ENCODE measurements around the gene MYOZ2. TPM values are rescaled to one million over a fixed set of nuclear protein-coding genes. Genes with fewer than 3 reads are reported as not detected.
"Not testable (repeated sequence)": the region's sequence is repeated elsewhere in the genome, so short reads cannot be mapped to it uniquely, and the experiment has no call there.

The MYOZ2 gene
- total RNA-seq, 1 experiment from 2014 or later, result not detected

GRCh38 chr4:119165767-119166166, 30.1 kb downstream of the MYOZ2 start:
- BruUV-seq (replicated peaks), result no TSS peak
- no peak overlapping the region for H3K27ac Mint-ChIP-seq (ENCODE audit: low read depth, unreplicated experiment)
- POLR2A ChIA-PET, result interaction anchor here (0.7 kb wide), 1 partner anchor 43 kb away, joined by 3 read pairs; no protein-coding TSS in a partner anchor
- TF ChIP-seq, protein P1, sequence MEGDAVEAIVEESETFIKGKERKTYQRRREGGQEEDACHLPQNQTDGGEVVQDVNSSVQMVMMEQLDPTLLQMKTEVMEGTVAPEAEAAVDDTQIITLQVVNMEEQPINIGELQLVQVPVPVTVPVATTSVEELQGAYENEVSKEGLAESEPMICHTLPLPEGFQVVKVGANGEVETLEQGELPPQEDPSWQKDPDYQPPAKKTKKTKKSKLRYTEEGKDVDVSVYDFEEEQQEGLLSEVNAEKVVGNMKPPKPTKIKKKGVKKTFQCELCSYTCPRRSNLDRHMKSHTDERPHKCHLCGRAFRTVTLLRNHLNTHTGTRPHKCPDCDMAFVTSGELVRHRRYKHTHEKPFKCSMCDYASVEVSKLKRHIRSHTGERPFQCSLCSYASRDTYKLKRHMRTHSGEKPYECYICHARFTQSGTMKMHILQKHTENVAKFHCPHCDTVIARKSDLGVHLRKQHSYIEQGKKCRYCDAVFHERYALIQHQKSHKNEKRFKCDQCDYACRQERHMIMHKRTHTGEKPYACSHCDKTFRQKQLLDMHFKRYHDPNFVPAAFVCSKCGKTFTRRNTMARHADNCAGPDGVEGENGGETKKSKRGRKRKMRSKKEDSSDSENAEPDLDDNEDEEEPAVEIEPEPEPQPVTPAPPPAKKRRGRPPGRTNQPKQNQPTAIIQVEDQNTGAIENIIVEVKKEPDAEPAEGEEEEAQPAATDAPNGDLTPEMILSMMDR (IDR thresholded peaks at IDR 0.05; ENCODE audit: unreplicated experiment), result no peak
- H3K4me1 Mint-ChIP-seq (ENCODE audit: insufficient read depth, unreplicated experiment), result no peaks in the 10 kb centered on the region
- intact Hi-C loops (cut with micrococcal nuclease), result no loop called here
- H3K36me3 Mint-ChIP-seq (ENCODE audit: insufficient read depth, unreplicated experiment), result no peaks in the 10 kb centered on the region
- no peaks in the 10 kb centered on the region for H3K27me3 Mint-ChIP-seq (ENCODE audit: insufficient read depth, unreplicated experiment)
- H3K9me3 Mint-ChIP-seq (ENCODE audit: unreplicated experiment), result peaks cover 7% of the 10 kb centered on the region
- CTCF ChIA-PET, result interaction anchor here (0.5 to 1.3 kb wide), 2 partner anchors 28 to 79 kb away, joined by 3 to 4 read pairs; no protein-coding TSS in a partner anchor
- DNase-seq (ENCODE audit: unreplicated experiment), result no peak
- H3K4me3 Mint-ChIP-seq (ENCODE audit: unreplicated experiment), result no peak overlapping the region

DNA sequence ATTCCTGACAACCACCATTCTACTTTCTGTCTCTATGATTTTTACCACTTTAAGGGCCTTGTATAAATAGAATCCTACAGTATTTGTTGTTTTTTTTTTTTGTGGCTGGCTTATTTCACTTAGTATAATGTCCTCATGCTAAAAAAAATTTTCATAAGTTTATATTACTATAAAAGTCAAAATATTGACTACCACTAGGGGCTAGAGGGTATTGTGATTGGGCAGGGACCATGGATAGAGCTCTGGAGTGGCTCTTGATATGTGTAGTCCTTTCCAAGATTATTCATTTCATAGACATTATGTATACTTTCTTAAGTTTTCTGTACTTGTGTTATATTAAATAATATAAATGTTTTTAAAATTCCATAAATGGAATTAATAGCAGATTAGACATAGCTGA, 34.6 kb downstream of the MYOZ2 start:
- no peak overlapping the region for H3K4me3 Mint-ChIP-seq (ENCODE audit: unreplicated experiment)
- H3K9me3 Mint-ChIP-seq (ENCODE audit: unreplicated experiment), result peaks cover 7% of the 10 kb centered on the region
- no peaks in the 10 kb centered on the region for H3K36me3 Mint-ChIP-seq (ENCODE audit: insufficient read depth, unreplicated experiment)
- H3K27ac Mint-ChIP-seq (ENCODE audit: low read depth, unreplicated experiment), result no peak overlapping the region
- no peaks in the 10 kb centered on the region for H3K27me3 Mint-ChIP-seq (ENCODE audit: insufficient read depth, unreplicated experiment)
- intact Hi-C loops (cut with micrococcal nuclease), result no loop called here
- ChIA-PET CTCF (interaction anchor here (0.7 to 1.0 kb wide), 3 partner anchors 20 to 766 kb away, joined by 3 to 4 read pairs (median 4); no protein-coding TSS in a partner anchor), POLR2A (interaction anchor here (1.0 to 1.2 kb wide), 2 partner anchors 10 to 28 kb away, joined by 3 read pairs; no protein-coding TSS in a partner anchor)
- no peak for DNase-seq (ENCODE audit: unreplicated experiment)
- peaks cover 5% of the 10 kb centered on the region for H3K4me1 Mint-ChIP-seq (ENCODE audit: insufficient read depth, unreplicated experiment)
- no TSS peak for BruUV-seq (replicated peaks)
- TF ChIP-seq, protein P1 (IDR thresholded peaks at IDR 0.05; ENCODE audit: unreplicated experiment), result no peak

- no TSS peak for BruUV-seq (replicated peaks)
- TF ChIP-seq, protein P1 (IDR thresholded peaks at IDR 0.05; ENCODE audit: unreplicated experiment), result no peak
- Mint-ChIP-seq H3K4me1 (ENCODE audit: insufficient read depth, unreplicated experiment) (peaks cover 5% of the 10 kb centered on the region), H3K27me3 (ENCODE audit: insufficient read depth, unreplicated experiment) (no peaks in the 10 kb centered on the region), H3K4me3 (ENCODE audit: unreplicated experiment) (no peak overlapping the region), H3K36me3 (ENCODE audit: insufficient read depth, unreplicated experiment) (no peaks in the 10 kb centered on the region), H3K27ac (ENCODE audit: low read depth, unreplicated experiment) (no peak overlapping the region), H3K9me3 (ENCODE audit: unreplicated experiment) (peaks cover under 1% of the 10 kb centered on the region)
- POLR2A ChIA-PET, result interaction anchor here (0.8 to 1.3 kb wide), 2 partner anchors 40 to 225 kb away, joined by 3 to 4 read pairs; partner anchors contain the start of gene USP53
- no peak for DNase-seq (ENCODE audit: unreplicated experiment)
- CTCF ChIA-PET, result no interaction called here
- intact Hi-C loops (cut with micrococcal nuclease), result no loop called here
Observed at GRCh38 chr4:119172223-119172622, 36.6 kb downstream of the MYOZ2 start.

DNA sequence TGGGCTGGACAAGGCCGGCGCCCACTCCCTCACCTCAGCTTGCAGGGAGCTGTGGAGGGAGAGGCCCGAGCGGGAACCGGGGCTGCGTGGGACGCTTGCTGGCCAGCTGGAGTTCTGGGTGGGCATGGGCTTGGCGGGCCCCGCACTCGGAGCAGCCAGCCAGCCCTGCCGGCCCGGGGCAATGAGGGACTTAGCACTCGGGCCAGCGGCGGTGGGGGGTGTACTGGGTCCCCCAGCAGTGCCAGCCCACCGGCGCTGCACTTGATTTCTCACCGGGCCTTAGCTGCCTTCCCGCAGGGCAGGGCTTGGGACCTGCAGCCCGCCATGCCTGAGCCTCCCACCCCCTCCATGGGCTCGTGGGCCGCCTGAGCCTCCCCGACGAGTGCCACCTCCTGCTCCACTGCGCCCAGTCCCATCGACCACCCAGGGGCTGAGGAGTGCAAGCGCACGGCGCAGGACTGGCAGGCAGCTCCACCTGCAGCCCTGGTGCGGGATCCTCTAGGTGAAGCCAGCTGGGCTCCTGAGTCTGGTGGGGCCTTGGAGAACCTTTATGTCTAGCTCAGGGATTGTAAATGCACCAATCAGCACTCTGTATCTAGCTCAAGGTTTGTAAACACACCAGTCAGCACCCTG, 38.2 kb downstream of the MYOZ2 start:
- H3K9me3 Mint-ChIP-seq (ENCODE audit: unreplicated experiment); H3K4me1 Mint-ChIP-seq (ENCODE audit: insufficient read depth, unreplicated experiment); H3K27ac Mint-ChIP-seq (ENCODE audit: low read depth, unreplicated experiment); intact Hi-C loops (cut with micrococcal nuclease); H3K4me3 Mint-ChIP-seq (ENCODE audit: unreplicated experiment); DNase-seq (ENCODE audit: unreplicated experiment); BruUV-seq (replicated peaks); CTCF ChIA-PET; H3K27me3 Mint-ChIP-seq (ENCODE audit: insufficient read depth, unreplicated experiment); H3K36me3 Mint-ChIP-seq (ENCODE audit: insufficient read depth, unreplicated experiment): not testable (repeated sequence)
- POLR2A ChIA-PET, result interaction anchor here (0.7 kb wide), 1 partner anchor 34 kb away, joined by 3 read pairs; no protein-coding TSS in a partner anchor

All from MCF 10A (cell line).